ENCODE data around the gene MED26.
"Not testable (repeated sequence)": the region's sequence is repeated elsewhere in the genome, so short reads cannot be mapped to it uniquely, and the experiment has no call there.

Gene MED26

GRCh38 chr19:16572332-16573211 lies 55.4 kb downstream of the MED26 start, which contains the start of gene SLC35E1:
Gene SLC35E1 (minus strand): TSS chr19:16572415. CDS start chr19:16572364, 51 bp downstream.
- peak; percentile 94 for DNase-seq (ENCODE audit: low read depth)

GRCh38 chr19:16571822-16572331 lies 56.1 kb downstream of the MED26 start:
- DNase-seq (ENCODE audit: low read depth) = peak; percentile 42

DNA sequence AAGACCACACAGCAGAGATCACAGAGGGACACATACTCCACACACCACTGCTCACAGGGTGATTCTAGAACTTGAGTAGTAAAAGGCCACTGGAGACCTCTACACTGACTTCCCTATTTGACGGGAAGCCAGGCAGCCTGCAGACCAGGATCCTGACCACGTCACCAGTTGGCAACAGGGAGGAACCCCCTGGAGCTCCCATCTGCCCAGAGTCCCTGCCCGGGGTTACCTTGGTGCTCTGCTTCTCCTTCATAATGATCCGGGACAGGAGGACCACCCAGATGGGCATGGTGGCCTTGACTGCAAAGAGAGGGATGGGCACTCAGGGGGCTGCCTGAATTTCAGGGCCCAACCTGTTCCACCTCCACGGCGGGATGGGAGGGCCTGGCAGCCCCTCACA lies 56.7 kb downstream of the MED26 start:
- peak; percentile 53 for DNase-seq (ENCODE audit: low read depth)

GRCh38 chr19:16569609-16570320 lies 58.2 kb downstream of the MED26 start:
- no peak for DNase-seq (ENCODE audit: low read depth)

DNA sequence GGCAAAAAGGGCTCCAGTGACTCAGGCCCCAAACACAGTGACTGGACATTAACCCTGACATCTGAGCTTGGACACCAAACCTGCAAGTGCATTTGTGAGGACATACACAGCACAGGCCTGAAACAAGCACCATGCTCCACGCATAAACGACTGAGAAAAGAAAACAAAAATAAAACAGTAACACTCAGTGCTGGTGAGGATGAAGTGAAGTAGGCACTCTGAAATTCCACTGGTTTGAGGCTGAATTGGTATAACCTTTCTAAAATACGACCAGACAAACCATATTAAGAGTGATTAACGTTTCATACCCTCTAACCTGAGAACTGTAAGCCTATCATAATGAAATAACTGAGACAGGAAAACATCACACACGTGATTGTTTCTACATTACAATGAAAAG lies 61.3 kb downstream of the MED26 start:
- no peak for DNase-seq (ENCODE audit: low read depth)

- DNase-seq (ENCODE audit: low read depth) = no peak
Measured at GRCh38 chr19:16566161-16566560, 61.8 kb downstream of the MED26 start.

DNA sequence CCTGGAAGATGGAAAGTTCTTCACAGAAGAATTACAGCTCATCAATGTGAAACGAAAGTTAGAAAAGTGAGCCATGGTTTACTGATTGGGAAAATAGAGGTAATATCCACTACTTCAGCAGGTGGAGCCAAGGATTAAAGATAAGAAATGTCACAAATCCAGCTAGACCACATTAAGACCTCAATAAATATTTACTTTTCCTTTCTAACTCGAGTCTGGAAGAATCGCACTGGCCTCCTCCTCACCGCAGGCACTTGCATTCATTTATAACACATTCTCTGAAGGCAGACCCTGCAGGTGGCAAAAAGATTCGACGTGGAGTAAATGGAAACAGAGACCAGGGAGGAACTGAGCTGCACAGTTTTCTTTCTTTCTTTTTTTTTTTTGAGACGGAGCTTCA lies 63.2 kb downstream of the MED26 start:
- DNase-seq (ENCODE audit: low read depth) = no peak

GRCh38 chr19:16562608-16563025 lies 65.4 kb downstream of the MED26 start:
- no peak for DNase-seq (ENCODE audit: low read depth)

DNA sequence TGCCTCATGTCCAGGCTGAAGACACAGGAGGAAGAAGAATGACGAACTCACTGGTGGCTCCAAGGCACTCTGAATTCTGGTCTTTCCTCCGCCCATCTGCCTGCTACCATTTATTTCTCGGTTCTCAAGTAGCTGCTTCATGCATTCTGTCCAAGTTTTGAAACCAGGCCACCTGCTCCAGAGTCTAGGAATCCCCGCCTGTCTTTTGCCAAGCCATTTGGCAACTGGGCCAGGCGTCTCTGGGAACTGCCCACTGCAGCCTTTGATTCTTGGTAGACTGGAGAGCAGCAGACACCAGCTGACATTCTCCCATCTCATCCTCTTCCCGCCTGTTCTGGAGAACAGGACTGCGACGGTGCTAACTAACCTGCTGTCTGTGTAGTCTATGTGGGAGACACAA lies 66.6 kb downstream of the MED26 start:
- DNase-seq (ENCODE audit: low read depth) = no peak

- peak; percentile 66 for DNase-seq (ENCODE audit: low read depth)
Measured at GRCh38 chr19:16559780-16560276, 68.2 kb downstream of the MED26 start.

DNA sequence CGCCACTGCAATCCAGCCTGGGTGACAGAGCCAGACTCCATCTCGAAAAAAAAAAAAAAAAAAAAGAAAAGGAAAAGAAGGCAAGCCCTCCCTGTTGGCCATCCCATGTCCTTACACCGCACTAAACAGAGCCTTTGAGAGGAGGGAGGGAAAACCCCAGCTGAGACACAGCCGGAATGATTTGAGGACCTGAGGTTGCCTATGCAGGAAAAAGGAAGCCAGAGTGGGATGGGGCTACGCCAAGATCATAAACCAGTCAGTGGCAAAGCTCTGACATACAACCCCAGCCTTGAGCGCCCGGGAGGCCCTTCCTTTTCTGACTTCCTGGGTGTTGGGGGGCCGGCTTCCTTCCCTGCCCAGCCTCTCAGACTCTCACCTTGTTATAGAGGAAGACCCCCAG lies 73.2 kb downstream of the MED26 start:
- DNase-seq (ENCODE audit: low read depth) = no peak

DNA sequence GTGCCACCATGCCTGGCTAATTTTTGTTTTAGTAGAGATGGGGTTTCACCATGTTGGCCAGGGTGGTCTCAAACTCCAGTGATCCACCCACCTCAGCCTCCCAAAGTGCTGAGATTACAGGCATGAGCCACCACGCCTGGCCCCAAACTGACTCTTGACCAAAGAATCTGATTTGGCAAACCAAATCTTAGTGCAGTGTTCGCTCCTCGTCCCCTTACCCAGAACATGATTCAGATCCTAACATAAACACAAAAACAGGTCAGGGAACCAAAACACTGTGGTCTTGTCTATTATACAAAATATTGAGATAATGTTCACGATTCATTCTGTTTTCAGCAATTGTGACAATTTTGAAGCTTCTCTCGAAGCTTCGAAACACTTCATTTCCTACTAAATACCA lies 76.1 kb downstream of the MED26 start:
- peak; percentile 37 for DNase-seq (ENCODE audit: low read depth)

DNA sequence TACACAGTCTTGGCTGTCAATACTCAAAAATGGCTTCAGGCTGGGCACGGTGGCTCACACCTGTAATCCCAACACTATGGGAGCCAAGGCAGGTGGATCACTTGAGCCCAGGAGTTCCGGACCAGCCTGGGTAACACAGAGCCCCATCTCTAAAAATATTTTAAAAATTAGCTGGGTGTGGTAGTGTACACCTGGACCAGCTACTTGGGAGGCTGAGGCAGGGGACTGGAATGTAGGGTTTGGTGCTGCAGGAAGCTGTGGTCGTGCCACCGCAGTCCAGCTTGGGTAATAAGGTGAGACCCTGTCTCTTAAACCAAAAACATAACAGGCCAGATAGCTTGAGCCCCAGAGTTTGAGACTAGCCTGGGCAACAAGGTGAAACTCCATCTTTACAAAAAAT lies 79.0 kb downstream of the MED26 start:
- DNase-seq (ENCODE audit: low read depth) = no peak

- DNase-seq (ENCODE audit: low read depth) = no peak
Measured at GRCh38 chr19:16544473-16545231, 83.4 kb downstream of the MED26 start.

- DNase-seq (ENCODE audit: low read depth) = not testable (repeated sequence)
Measured at GRCh38 chr19:16543734-16544133, 84.3 kb downstream of the MED26 start.

- DNase-seq (ENCODE audit: low read depth) = peak; percentile 14
Measured at GRCh38 chr19:16542910-16543472, 85.0 kb downstream of the MED26 start.

DNA sequence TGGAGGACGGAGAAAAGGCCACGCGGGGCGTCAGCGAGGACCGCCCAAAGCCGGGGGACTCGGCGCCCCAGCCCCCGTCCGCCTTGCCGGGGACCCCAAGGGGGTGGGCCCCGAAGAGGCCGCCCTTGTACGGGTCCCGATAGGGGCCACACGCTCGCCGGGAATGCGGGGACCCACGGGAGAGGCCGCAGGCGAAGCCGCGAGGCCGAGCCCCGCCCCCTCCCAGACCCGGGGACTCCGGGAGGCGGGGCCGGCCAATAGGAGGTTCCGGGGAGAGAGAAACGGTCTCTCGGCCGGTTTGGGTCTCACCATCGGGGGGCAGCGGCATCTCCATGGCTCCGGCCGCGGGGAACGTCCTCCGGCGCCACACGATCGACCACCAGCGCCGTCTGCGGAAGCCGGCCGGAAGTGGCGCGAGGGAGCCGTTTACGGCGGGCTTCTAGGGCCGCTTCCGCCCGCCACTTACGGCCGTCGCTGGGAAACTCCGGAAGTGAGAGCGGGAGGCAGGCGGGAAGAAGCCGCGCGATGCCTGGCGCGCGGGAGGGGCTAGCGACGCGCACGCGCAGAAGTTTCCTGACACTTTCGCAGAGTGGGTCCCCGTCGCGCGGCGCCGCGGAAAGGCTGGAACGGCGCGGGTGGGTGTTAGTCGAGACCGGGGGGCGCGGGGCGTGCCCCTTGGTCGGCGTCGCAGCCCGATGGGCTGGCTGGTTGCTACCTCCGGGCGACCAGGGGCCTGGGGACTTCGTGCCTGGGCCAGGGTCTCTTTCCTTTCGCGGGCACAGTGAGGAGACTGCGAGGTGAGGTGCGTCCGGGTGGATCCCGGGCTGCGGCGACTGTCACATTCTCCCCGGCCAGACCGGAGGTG lies 85.7 kb downstream of the MED26 start, which contains the start of gene CHERP:
Gene CHERP, minus strand, starts transcription at position 393 of the 865 bp plus-strand sequence. Its CDS starts 59 bp downstream, at position 334.
- DNase-seq (ENCODE audit: low read depth) = peak; percentile 93

DNA sequence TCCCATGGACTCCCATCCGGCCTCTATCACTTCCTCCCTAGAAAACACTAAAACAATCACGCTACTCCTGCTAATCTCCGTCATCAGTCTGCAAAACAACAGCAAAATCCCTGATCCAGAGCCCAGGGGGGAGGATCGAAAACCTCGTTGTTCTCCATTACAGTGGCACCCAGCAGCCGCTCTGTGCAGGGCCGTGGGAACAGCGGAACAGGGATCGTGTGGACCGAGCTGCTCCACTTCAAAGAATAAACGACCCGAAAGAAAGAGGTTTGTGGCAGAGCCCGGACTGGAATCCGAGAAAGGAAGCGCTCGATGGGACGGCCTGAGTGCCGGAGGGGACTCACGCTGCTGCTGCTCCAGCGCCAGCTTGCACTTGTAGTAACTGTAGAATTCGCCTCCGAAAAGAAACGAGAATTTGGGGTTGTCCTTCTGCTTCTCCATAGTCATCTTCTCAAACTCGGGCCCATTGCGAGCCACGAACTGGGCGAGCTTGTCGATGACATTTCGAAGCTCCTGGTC lies 86.4 kb downstream of the MED26 start:
- peak; percentile 42 for DNase-seq (ENCODE audit: low read depth)

GRCh38 chr19:16540948-16541347 lies 87.1 kb downstream of the MED26 start:
- no peak for DNase-seq (ENCODE audit: low read depth)

DNA sequence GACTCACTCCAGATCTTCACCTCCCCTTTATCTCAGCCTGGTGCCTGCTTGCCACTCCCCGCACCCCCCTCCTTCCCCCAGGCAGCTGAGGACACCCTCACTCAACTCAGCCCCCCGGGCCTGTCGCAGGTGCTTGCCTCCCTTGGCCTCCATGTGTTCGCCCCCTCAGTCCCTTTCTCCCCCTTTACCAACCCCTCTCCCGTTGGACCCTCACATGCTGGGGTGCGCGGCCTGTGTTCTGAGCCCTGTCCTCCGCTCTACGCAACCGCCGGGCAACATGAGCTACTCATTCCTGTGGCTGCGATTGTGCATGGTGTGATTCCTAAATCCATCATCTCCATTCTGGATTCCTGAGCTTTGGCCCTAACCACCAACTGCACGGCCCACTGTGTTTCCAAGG lies 90.9 kb downstream of the MED26 start:
- DNase-seq (ENCODE audit: low read depth) = no peak

Measured in iris pigment epithelial cell (primary cell).